GM21526 (cell line): ENCODE data around the gene CAMTA1.

Experiments used
- ATAC-seq: cut with Tn5 transposase; IDR thresholded peaks from one replicate; pipeline ENCODE4 v1.9.1; 2021; ENCODE audit warnings: moderate library complexity; ENCODE audit not compliant: unreplicated experiment, low FRiP score

The CAMTA1 gene

GRCh38 chr1:7656557-7657215, 871.4 kb downstream of the CAMTA1 start:
- no peak for ATAC-seq

- ATAC-seq: no peak
Observed at GRCh38 chr1:7657287-7658016, 872.2 kb downstream of the CAMTA1 start.

- ATAC-seq: no peak
Observed at GRCh38 chr1:7658099-7658498, 872.8 kb downstream of the CAMTA1 start.

- ATAC-seq: no peak
Observed at GRCh38 chr1:7659514-7659913, 874.3 kb downstream of the CAMTA1 start.

GRCh38 chr1:7663451-7664146, 878.3 kb downstream of the CAMTA1 start:
- ATAC-seq: no peak

GRCh38 chr1:7664147-7664892, 879.1 kb downstream of the CAMTA1 start:
- ATAC-seq: no peak

- ATAC-seq: no peak
Observed at GRCh38 chr1:7664893-7665250, 879.6 kb downstream of the CAMTA1 start.

- ATAC-seq: no peak
Observed at GRCh38 chr1:7666249-7666648, 881.0 kb downstream of the CAMTA1 start.

GRCh38 chr1:7667159-7667558, 881.9 kb downstream of the CAMTA1 start:
- ATAC-seq: no peak

- ATAC-seq: peak; percentile 52
Observed at GRCh38 chr1:7667625-7668218, 882.5 kb downstream of the CAMTA1 start.

GRCh38 chr1:7669559-7670311, 884.5 kb downstream of the CAMTA1 start:
- ATAC-seq: no peak

- no peak for ATAC-seq
Observed at GRCh38 chr1:7670334-7671145, 885.3 kb downstream of the CAMTA1 start.

- ATAC-seq: no peak
Observed at GRCh38 chr1:7671146-7671465, 885.9 kb downstream of the CAMTA1 start.

- ATAC-seq: no peak
Observed at GRCh38 chr1:7671676-7672075, 886.4 kb downstream of the CAMTA1 start.

GRCh38 chr1:7672864-7673263, 887.6 kb downstream of the CAMTA1 start:
- no peak for ATAC-seq

GRCh38 chr1:7674972-7675371, 889.7 kb downstream of the CAMTA1 start:
- no peak for ATAC-seq

- ATAC-seq: no peak
Observed at GRCh38 chr1:7675431-7676273, 890.4 kb downstream of the CAMTA1 start.

- no peak for ATAC-seq
Observed at GRCh38 chr1:7676274-7676945, 891.2 kb downstream of the CAMTA1 start.
